Ovary (tissue), 9 donors: Measurements from ENCODE around the gene ROBO1. TPM values are rescaled to one million over a fixed set of nuclear protein-coding genes. Genes with fewer than 3 reads are reported as not detected.

Experiments used
- DNase-seq, 5 donors: peaks; one replicate each; pipeline ENCODE4 v3.0.0-alpha.2; 2019 to 2020
- H3K27ac ChIP-seq, 2 donors: fragments of 200-600 bp; one replicate each; pipeline versions ENCODE4 v1.5.1 to v1.8.0; 2019 to 2022
- H3K27me3 ChIP-seq: fragments of 200-600 bp; one replicate; pipeline ENCODE4 v1.8.0; 2022
- H3K36me3 ChIP-seq: fragments of 200-600 bp; sonication (generic); one replicate; pipeline ENCODE4 v1.5.1; 2019
- H3K4me1 ChIP-seq: one replicate; pipeline ENCODE4 v1.8.1; 2013; ENCODE audit warnings: mild to moderate bottlenecking, moderate library complexity; ENCODE audit not compliant: insufficient read depth
- H3K4me3 ChIP-seq: fragments of 200-600 bp; sonication (generic); one replicate; pipeline ENCODE4 v1.5.1; 2017
- H3K9me3 ChIP-seq, 2 donors: fragments of 200-600 bp in 1 of 2; sonication (generic) in 1 of 2; one replicate each; pipeline versions ENCODE4 v1.5.1 to v1.8.1; 2013 to 2019; ENCODE audit warnings: mild to moderate bottlenecking in 1 of 2, moderate library complexity in 1 of 2
- EP300 ChIP-seq: sonication (generic); formaldehyde crosslinking; IDR thresholded peaks from one replicate; pipeline ENCODE4 v1.6.1; 2017; ENCODE audit warnings: antibody characterized with exemption
- POLR2A ChIP-seq: fragments of 450-650 bp; IDR thresholded peaks from one replicate; pipeline ENCODE4 v1.6.1; 2017; ENCODE audit warnings: antibody characterized with exemption, mild to moderate bottlenecking, moderate library complexity
- WGBS, 3 donors: extraction: QIAGEN DNeasy Blood & Tissue Kit in 1 of 3; methylation state at CpG; one replicate each; pipeline versions ENCODE4 v1.1.5 to v1.1.7; 2013 to 2017; 5-methylcytosine and 5-hydroxymethylcytosine counted together
- intact Hi-C, 4 donors: fragments of 100-400 bp; cut with DNase I; formaldehyde crosslinking; loops; one replicate each; pipeline versions ENCODE4 v1.11.0 to v1.15.1; 2022 to 2023
- polyA plus RNA-seq, 2 donors: library from polyadenylated mRNA; stranded (reverse); fragments of 200-250 nt in 1 of 2; fragments of 350-450 nt in 1 of 2; fragmentation: Illumina TruSeq in 1 of 2; extraction: RNeasy Lipid Tissue Mini Kit (QIAGEN cat#74804) in 1 of 2; gene quantifications; one replicate each; pipeline ENCODE4 v1.2.3, GENCODE V29; 2013 to 2014
- total RNA-seq, 7 donors: library from RNA; depleted of rRNA in 2 of 7; stranded (reverse); fragments of >200 nt in 2 of 7; fragmentation: NEBNext Ultra II Directional in 3 of 7; extraction: Animal tissue kit (Norgen Biotek cat#: 25700) in 3 of 7; gene quantifications; one replicate each; pipeline versions ENCODE4 v1.1.0 to v1.2.4, GENCODE V29; 2016 to 2023
- TF ChIP-seq, protein P1 (sequence below), 3 donors: fragments of 450-650 bp in 2 of 3; fragments of 200-600 bp in 1 of 3; IDR thresholded peaks; one replicate each; pipeline versions ENCODE4 v1.5.1 to v1.8.0; 2016 to 2022; ENCODE audit warnings: antibody characterized with exemption in 3 of 3, mild to moderate bottlenecking in 1 of 3
- donor health status: DM: no; HTN: no; CAD: no; lungs with moderate emphysema.
- donor health status: DM: no; HTN: no; CAD: no.
- donor health status: Bipolar disorder and iron deficiency.
- donor health status: DM: yes; HTN: yes; CAD: no.
- donor health status: DM: no; HTN: no; CAD: no.
- donor health status: DM: yes; HTN: yes; CAD: no.

ROBO1 gene
- total and polyA plus RNA-seq, 9 donors = 17.2 to 49.5 (median 29.0) TPM

GRCh38 chr3:78831446-78831972 is 936.3 kb downstream of the ROBO1 start:
- no peaks in the 10 kb centered on the region for H3K27me3 ChIP-seq
- 81 to 93% (median 87%) methylated on average over 1 of the region's 1 CpG for WGBS, 3 donors
- no peak for TF ChIP-seq EP300
- TF ChIP-seq, protein P1, sequence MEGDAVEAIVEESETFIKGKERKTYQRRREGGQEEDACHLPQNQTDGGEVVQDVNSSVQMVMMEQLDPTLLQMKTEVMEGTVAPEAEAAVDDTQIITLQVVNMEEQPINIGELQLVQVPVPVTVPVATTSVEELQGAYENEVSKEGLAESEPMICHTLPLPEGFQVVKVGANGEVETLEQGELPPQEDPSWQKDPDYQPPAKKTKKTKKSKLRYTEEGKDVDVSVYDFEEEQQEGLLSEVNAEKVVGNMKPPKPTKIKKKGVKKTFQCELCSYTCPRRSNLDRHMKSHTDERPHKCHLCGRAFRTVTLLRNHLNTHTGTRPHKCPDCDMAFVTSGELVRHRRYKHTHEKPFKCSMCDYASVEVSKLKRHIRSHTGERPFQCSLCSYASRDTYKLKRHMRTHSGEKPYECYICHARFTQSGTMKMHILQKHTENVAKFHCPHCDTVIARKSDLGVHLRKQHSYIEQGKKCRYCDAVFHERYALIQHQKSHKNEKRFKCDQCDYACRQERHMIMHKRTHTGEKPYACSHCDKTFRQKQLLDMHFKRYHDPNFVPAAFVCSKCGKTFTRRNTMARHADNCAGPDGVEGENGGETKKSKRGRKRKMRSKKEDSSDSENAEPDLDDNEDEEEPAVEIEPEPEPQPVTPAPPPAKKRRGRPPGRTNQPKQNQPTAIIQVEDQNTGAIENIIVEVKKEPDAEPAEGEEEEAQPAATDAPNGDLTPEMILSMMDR (IDR thresholded peaks at IDR 0.05) = no peak
- no peak for TF ChIP-seq POLR2A
- H3K4me1 ChIP-seq = no peaks in the 10 kb centered on the region
- no peak for DNase-seq
- H3K36me3 ChIP-seq = no peaks in the 10 kb centered on the region
- H3K27ac ChIP-seq = no peak overlapping the region
- no peak overlapping the region for H3K4me3 ChIP-seq
- no peaks in the 10 kb centered on the region for H3K9me3 ChIP-seq
- intact Hi-C loops = no loop called here

- TF ChIP-seq POLR2A (no peak), EP300 (no peak)
- TF ChIP-seq, protein P1 (IDR thresholded peaks at IDR 0.05) = no peak
- 75 to 88% (median 88%) methylated on average over 5 of the region's 5 CpGs for WGBS, 3 donors
- no peaks in the 10 kb centered on the region for H3K9me3 ChIP-seq
- H3K27me3 ChIP-seq = no peaks in the 10 kb centered on the region
- intact Hi-C loops = no loop called here
- no peaks in the 10 kb centered on the region for H3K36me3 ChIP-seq
- no peak overlapping the region for H3K27ac ChIP-seq
- no peak for DNase-seq
- no peak overlapping the region for H3K4me3 ChIP-seq
- H3K4me1 ChIP-seq = no peaks in the 10 kb centered on the region
Measured at GRCh38 chr3:78830470-78830869, 937.3 kb downstream of the ROBO1 start.

DNA sequence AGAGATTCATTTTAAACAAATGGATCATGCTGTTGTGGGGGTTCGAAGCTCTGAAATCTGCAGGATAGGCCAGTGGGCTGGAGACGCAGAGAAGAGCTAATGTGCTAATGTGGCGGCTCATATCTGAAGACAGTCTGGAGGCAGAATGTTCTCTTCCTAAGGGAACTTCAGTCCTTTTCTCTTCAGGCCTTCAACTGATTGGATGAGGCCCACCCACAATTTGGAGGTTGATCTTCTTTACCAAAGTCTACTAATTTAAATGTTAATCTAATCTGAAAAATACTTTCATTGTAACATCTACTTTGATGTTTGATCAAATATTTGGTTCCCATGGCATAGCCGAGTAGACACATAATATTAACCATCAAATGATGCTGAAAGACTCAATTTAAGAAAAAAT is 940.2 kb downstream of the ROBO1 start:
- intact Hi-C loops = no loop called here
- 95 to 96% (median 95%) methylated on average over 4 of the region's 4 CpGs for WGBS, 3 donors
- H3K27me3 ChIP-seq = no peaks in the 10 kb centered on the region
- no peaks in the 10 kb centered on the region for H3K4me1 ChIP-seq
- TF ChIP-seq POLR2A (no peak), EP300 (no peak)
- TF ChIP-seq, protein P1 (IDR thresholded peaks at IDR 0.05) = no peak
- no peak overlapping the region for H3K27ac ChIP-seq
- no peaks in the 10 kb centered on the region for H3K36me3 ChIP-seq
- DNase-seq = no peak
- no peaks in the 10 kb centered on the region for H3K9me3 ChIP-seq
- no peak overlapping the region for H3K4me3 ChIP-seq

DNA sequence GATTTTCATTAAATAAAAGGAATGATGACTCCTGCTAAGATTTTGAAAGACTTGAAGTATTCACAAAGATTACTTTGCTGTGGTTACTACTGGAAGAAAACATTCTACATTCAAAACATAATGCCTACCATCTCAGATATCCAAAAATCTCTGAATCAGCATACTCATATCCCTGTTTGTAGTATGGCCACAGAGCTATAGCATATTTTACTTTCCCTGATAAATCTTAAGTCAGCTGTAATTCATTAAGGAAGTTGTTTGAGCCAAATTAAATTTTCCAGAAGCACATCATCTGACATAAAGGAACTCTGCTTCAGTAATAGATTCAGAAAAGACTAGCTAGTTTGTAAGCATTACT is 942.0 kb downstream of the ROBO1 start:
- H3K9me3 ChIP-seq = no peaks in the 10 kb centered on the region
- H3K27ac ChIP-seq = no peak overlapping the region
- H3K27me3 ChIP-seq = no peaks in the 10 kb centered on the region
- no peak for DNase-seq
- no peaks in the 10 kb centered on the region for H3K36me3 ChIP-seq
- intact Hi-C loops = no loop called here
- no peaks in the 10 kb centered on the region for H3K4me1 ChIP-seq
- no peak overlapping the region for H3K4me3 ChIP-seq
- TF ChIP-seq, protein P1 (IDR thresholded peaks at IDR 0.05) = no peak
- TF ChIP-seq POLR2A = no peak
- TF ChIP-seq EP300 = no peak
